HG02642 (cell line): ENCODE measurements around the gene LAMA1.
"Not testable (repeated sequence)": the region's sequence is repeated elsewhere in the genome, so short reads cannot be mapped to it uniquely, and the experiment has no call there.

Experiments used
- ATAC-seq: cut with Tn5 transposase; IDR thresholded peaks from one replicate; pipeline ENCODE4 v1.9.1; 2021; ENCODE audit warnings: mild to moderate bottlenecking; ENCODE audit not compliant: unreplicated experiment, poor library complexity

Gene LAMA1

GRCh38 chr18:7117390-7118355, at the start of gene LAMA1:
Gene LAMA1, minus strand, starts transcription at chr18:7117797. Its CDS starts 77 bp downstream, at chr18:7117720.
- no peak for ATAC-seq

GRCh38 chr18:7165846-7166393, 48.3 kb upstream of the LAMA1 start:
- no peak for ATAC-seq

- no peak for ATAC-seq
Measured at GRCh38 chr18:7164323-7165004, 46.9 kb upstream of the LAMA1 start.

- ATAC-seq = no peak
Measured at GRCh38 chr18:7158216-7158615, 40.6 kb upstream of the LAMA1 start.

GRCh38 chr18:7157760-7158159, 40.2 kb upstream of the LAMA1 start:
- ATAC-seq = no peak

- ATAC-seq = no peak
Measured at GRCh38 chr18:7155887-7156286, 38.3 kb upstream of the LAMA1 start.

GRCh38 chr18:7155092-7155491, 37.5 kb upstream of the LAMA1 start:
- ATAC-seq = no peak

GRCh38 chr18:7152440-7152839, 34.8 kb upstream of the LAMA1 start:
- ATAC-seq = no peak

GRCh38 chr18:7147399-7147798, 29.8 kb upstream of the LAMA1 start:
- no peak for ATAC-seq

GRCh38 chr18:7146067-7146466, 28.5 kb upstream of the LAMA1 start:
- ATAC-seq = no peak

GRCh38 chr18:7144921-7145320, 27.3 kb upstream of the LAMA1 start:
- not testable (repeated sequence) for ATAC-seq

GRCh38 chr18:7141287-7141686, 23.7 kb upstream of the LAMA1 start:
- no peak for ATAC-seq

- ATAC-seq = no peak
Measured at GRCh38 chr18:7139409-7139808, 21.8 kb upstream of the LAMA1 start.

- ATAC-seq = no peak
Measured at GRCh38 chr18:7133181-7133580, 15.6 kb upstream of the LAMA1 start.

- no peak for ATAC-seq
Measured at GRCh38 chr18:7132356-7133150, 15.0 kb upstream of the LAMA1 start.

- ATAC-seq = no peak
Measured at GRCh38 chr18:7122376-7122775, 4.8 kb upstream of the LAMA1 start.

GRCh38 chr18:7116792-7117389, 706 bp downstream of the LAMA1 start:
- no peak for ATAC-seq

- no peak for ATAC-seq
Measured at GRCh38 chr18:7116001-7116730, 1.4 kb downstream of the LAMA1 start.

GRCh38 chr18:7112936-7113335, 4.7 kb downstream of the LAMA1 start:
- ATAC-seq = no peak
